Head of caudate nucleus (tissue), 42 donors: Measurements from ENCODE around the gene HSP90AA1.
A peak's percentile ranks its signal among the peaks of the same experiment; 100 is the strongest.

Experiments
- DNase-seq, 42 donors: peaks; one replicate each; pipeline versions ENCODE4 v3.0.0 to v3.0.0-alpha.2; 2020 to 2021; ENCODE audit warnings: mixed read lengths in 7 of 42
- intact Hi-C: fragments of 100-400 bp; cut with DNase I; formaldehyde crosslinking; loops from one replicate; pipeline ENCODE4 v1.15.0; 2022

HSP90AA1 gene

DNA sequence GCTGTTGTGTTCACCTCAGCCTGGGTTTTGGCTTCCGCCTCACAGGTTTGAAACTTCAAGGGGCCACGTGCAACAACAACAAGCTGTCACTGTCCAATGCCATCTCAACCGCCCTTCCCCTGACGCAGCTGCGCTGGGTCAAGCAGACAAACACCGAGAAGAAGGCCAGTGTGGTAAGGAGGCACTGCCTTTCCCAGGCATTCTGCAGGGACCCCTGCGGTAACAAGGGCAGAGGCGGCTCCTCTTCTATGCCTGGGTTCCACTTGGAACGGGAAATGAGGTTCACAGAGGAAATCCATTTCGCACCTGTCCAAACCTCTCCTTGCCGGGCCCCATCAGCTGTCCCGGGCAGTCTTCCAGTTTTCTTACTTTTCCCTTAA, 36.8 kb downstream of the HSP90AA1 start:
- intact Hi-C loops, result no loop called here
- no peak for DNase-seq

DNA sequence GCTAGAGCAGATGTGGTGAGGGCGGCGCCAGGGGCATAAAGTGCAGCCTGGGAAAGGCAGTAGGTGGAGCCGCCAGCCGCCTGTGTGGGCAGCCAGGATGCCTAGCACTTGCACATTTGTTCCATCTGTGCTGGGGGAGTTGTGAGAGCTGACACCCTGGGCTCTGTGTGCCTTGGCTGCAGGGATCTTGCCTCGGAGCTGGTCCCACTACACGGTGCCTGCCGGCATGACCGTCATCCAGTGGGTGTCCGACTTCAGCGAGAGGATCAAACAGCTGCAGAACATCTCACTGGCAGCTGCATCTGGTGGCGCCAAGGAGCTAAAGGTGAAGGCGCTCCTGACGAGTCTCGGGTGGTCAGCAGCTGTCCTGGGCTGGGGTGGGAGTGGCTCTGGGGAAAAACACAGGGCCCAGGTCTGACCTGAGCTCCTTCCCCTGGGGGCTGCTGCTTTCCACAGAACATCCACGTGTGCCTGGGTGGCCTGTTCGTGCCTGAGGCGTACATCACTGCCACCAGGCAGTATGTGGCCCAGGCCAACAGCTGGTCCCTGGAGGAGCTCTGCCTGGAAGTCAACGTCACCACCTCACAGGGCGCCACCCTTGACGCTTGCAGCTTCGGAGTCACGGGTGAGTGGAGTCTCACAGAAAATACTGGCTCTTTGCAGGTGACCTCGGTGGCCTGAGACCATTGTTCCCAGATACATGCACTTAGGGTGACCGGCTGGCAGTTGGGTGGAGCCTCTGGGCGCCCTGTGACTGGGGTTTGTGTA, 37.4 kb downstream of the HSP90AA1 start:
- DNase-seq, result peak; percentile 46 to 93 (median 74)
- intact Hi-C loops, result loop anchor here (10.0 kb wide), 1 partner anchor 85 kb away; the partner anchor contains the start of gene DYNC1H1

DNA sequence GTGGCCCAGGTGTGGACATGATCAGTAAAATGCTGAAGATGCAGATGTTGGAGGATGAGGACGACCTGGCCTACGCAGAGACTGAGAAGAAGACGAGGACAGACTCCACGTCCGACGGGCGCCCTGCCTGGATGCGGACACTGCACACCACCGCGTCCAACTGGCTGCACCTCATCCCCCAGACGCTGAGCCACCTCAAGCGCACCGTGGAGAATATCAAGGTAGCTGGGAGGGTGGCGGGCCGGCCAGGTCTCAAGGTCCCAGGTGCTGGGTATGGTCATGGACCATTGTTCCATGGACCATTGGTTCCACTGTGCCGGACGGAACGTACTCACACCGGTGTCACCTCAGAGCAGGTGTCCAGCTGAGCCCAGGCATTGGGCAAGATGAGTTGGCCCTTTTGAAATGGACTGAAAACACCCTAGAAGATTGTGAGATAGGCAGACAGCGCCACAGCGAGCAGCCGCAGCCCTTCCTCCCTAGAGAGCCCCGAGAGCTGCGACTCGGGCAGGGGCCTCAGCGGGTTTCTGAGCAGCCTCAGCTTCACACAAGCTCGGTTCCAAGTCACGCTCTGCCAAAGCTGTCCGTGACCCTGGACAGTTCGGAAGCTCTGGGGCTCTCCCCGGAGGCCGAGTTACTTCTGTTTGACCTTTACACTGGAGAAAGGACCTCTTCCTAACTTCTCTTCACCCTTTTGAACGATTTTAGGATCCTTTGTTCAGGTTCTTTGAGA, 38.9 kb downstream of the HSP90AA1 start:
- intact Hi-C loops, result loop anchor here (10.0 kb wide), 1 partner anchor 83 kb away; the partner anchor contains the start of gene DYNC1H1
- DNase-seq, result no peak

DNA sequence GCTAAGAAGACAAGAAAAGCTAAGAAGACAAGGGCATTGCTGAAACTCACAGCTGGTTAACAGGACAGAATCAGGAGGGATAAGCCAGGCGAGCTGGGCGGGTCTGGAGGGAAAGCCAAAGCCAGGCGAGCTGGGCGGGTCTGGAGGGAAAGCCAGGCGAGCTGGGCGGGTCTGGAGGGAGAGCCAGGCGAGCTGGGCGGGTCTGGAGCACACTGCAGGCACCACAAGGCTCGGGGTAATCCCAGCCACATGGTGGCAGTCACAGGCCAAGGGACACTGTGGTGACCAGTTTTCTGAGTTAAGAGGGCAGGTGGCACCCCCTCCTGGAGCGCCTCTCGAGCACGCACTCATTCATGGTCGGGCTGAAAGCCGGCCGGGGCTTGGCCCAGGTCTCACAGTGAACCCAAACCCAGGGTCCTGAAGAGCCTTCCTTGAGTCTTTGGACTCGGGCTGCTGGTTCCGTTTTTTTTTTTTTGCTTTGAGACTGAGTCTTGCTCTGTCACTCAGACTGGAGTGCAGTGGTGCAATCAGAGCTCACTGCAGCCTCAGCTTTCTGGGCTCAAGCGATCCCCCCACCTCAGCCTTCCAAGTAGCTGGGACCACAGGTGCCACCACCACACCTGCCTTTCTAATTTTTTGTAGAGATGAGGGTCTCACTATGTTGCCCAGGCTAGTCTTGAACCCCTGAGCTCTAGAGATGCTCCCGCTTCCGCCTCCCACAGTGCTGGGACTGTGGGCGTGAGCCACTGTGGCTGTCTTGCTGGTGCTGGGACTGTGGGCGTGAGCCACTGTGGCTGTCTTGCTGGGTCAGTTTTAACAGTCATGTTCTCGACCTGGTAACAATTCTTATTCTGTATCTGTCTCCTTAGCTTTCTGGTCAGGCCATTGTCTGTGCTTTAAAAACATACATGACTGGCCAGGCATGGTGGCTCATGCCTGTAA, 40.2 kb downstream of the HSP90AA1 start:
- intact Hi-C loops, result loop anchor here (10.0 kb wide), 1 partner anchor 82 kb away; the partner anchor contains the start of gene DYNC1H1
- DNase-seq, result peak; percentile 49 to 90 (median 78)

DNA sequence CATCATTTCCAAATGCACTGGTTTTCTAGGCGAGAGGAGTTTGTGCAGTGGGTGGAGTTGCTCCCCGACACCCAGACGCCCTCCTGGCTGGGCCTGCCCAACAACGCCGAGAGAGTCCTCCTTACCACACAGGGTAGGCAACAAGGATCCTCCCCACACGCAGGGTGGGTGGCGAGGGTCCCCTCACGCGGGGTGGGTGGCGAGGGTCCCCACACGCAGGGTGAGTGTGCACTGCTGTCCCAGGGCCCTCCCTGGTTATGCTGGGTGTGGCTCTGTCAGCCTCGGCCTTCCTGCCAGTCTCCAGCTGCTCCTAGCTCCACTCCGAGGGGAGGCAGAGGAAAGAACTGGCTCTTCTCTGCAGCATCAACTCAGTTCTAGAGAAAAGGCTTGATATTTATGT, 42.3 kb downstream of the HSP90AA1 start:
- DNase-seq, result no peak
- intact Hi-C loops, result loop anchor here (10.0 kb wide), 1 partner anchor 80 kb away; the partner anchor contains the start of gene DYNC1H1

DNA sequence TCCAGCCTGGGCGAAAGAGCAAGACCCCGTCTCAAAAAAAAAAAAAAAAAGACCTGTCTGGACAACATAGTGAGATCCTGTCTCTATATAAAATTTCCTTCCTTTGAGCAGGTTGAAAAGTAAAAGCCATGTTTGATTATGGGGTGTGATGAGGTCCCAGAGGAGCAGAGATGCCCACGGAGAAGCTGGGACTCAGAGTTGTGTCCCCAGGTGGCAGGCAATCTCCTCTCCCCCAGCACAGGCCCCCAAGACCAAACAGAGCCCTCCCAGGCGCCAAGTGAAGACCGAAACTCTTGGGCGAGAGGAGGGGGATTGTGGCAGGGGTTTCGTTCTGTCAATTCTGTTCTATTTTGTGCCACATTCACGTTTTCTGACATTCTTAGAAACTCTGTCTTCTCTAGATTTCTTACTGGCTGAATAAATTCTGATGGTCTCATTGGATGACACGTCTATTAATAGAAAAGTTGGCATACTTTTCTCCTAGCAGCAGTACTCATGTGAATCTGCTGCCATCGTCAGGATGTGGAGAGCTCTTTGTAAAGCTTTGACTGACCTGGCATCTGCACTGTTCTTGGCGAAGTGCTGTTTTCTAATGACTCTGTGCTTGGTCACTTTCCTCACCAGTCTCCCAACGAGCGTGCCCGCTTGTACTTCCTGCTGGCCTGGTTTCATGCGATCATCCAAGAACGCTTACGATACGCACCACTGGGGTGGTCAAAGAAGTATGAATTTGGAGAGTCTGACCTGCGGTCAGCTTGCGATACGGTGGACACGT, 43.4 kb downstream of the HSP90AA1 start:
- DNase-seq, result peak in 23 of 42 donors; percentile 35 to 79 (median 50)
- intact Hi-C loops, result loop anchor here (10.0 kb wide), 1 partner anchor 79 kb away; the partner anchor contains the start of gene DYNC1H1

DNA sequence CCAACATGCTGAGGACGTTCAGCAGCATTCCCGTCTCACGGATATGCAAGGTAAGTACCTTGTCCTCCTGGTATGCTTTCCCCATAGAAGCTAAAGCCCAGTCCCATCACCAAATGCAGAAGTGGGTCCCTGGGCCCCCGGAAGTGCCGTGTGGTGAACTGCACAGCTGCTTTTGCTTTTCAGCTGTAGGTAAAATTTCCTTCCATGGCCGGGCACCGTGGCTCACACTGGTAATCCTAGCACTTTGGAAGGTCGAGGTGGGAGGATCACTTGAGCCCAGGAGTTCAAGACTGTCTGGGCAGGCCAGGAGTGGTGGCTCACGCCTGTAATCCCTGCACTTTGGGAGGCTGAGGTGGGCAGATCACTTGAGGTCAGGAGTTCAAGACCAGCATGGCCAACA, 44.1 kb downstream of the HSP90AA1 start:
- intact Hi-C loops, result loop anchor here (10.0 kb wide), 1 partner anchor 78 kb away; the partner anchor contains the start of gene DYNC1H1

DNA sequence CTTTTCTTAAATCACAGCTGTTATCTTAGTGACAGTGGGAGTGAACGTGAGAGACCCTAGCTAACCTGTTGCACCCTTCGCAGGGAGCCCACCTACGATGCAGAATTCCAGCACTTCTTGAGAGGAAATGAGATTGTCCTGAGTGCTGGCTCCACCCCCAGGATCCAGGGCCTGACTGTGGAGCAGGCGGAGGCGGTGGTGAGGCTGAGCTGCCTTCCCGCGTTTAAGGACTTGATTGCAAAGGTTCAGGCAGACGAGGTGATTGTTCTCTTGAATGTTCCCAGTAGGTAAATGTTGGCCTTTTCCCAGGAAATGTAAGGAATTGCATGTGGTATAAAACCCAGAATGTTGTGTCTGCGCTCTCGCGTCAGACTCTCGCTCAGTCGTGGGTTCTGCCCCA, 46.7 kb downstream of the HSP90AA1 start:
- DNase-seq, result peak in 14 of 42 donors; percentile 16 to 72 (median 46)
- intact Hi-C loops, result loop anchor here (10.0 kb wide), 1 partner anchor 75 kb away; the partner anchor contains the start of gene DYNC1H1

More for the DNA sequence above, 44.1 kb downstream of the HSP90AA1 start:
- no peak for DNase-seq

DNA sequence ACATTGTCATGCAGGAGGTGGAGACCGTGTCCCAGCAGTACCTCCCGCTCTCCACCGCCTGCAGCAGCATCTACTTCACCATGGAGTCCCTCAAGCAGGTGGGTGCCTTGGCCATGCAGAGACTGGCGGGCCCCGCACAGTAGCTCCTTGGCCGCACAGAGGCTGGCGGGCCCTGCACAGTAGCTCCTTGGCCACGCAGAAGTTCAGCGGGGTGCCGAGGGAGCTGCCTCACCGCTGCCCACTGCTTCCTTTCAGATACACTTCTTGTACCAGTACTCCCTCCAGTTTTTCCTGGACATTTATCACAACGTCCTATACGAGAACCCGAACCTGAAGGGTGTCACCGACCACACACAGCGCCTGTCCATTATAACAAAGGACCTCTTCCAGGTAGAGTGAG, 47.7 kb downstream of the HSP90AA1 start:
- intact Hi-C loops, result no loop called here
- DNase-seq, result no peak

DNA sequence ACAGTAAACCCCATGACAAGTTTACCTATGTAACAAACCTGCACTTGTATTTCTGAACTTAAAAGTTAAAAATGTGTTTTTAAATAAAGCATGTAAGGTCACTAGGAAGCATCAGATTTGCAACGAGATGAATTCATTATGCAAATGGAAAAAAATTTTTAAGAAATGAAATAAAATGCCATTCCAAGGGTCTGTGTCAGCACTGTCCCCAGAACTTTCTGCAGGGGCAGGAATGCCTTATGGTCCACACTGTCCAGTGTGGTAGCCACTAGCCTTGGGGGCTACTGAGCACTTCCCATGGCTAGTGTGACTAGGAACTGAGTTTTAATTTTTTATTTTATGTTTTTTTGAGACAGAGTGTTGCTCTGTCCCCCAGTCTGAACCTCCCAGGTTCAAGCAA, 49.2 kb downstream of the HSP90AA1 start:
- intact Hi-C loops, result no loop called here

DNA sequence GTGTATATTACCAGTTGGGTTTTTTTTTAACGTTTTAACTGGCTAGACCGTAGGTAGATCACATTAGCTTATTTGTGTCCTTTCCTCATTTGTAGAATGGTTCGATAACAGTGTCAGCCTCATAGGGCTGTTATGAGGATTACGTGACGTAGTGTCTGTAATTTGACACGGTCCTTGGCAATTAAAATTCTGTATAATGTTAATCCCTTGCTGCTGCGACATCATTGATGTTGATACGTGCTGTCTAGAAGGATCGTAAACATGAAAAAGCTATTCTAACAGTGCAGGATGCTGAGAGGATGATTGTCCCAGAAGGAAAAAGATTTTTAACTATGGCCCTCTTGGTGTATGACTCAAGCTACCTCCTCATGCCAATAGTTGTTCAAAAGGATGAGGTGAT, 50.9 kb downstream of the HSP90AA1 start:
- no peak for DNase-seq
- intact Hi-C loops, result no loop called here

More for the DNA sequence above, 49.2 kb downstream of the HSP90AA1 start:
- DNase-seq, result no peak

DNA sequence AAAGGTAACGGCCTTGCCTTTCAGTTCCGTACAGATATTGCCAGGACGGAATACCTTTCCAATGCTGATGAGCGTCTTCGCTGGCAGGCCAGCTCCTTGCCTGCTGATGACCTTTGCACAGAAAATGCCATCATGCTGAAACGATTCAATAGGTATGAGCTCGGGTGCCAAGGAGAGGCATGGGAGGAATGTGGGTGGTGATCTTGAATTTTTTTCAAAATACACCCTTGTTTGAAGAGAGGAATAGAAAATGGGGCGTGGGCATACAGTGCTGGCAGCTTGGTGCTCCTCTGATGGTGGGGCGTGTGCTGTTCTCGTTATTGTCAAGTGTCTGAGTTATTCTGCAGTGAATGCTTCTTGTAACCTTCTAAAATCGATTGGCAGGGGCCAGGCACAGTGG, 52.5 kb downstream of the HSP90AA1 start:
- peak in 30 of 42 donors; percentile 17 to 87 (median 59) for DNase-seq
- intact Hi-C loops, result no loop called here

DNA sequence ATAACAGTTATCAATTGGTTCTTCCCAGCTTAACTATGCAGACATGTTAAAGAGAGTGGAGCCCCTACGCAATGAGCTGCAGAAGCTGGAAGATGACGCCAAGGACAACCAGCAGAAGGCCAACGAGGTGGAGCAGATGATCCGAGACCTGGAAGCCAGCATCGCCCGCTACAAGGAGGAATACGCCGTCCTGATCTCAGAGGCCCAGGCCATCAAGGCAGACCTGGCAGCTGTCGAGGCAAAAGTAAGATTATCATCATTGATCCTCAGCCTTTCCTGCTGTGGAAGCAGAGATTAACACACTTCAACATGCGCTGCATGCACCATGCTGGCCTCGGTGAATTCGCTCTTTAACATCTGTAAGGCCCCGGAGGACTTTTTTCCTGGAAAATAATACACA, 53.6 kb downstream of the HSP90AA1 start:
- DNase-seq, result no peak
- intact Hi-C loops, result no loop called here
